ENCODE results near the gene NOS3.
"Not testable (repeated sequence)": the region's sequence is repeated elsewhere in the genome, so short reads cannot be mapped to it uniquely, and the experiment has no call there.

Gene NOS3

GRCh38 chr7:151018421-151019129, 27.8 kb downstream of the NOS3 start:
- H3K27ac Mint-ChIP-seq, result peak overlapping the region; percentile 36
- H3K27me3 Mint-ChIP-seq, result peaks cover 47% of the 10 kb centered on the region
- H3K4me3 Mint-ChIP-seq, result peak overlapping the region; percentile 75
- no peaks in the 10 kb centered on the region for H3K36me3 Mint-ChIP-seq
- H3K4me1 Mint-ChIP-seq, result peaks cover 42% of the 10 kb centered on the region
- H3K9me3 Mint-ChIP-seq, result no peaks in the 10 kb centered on the region
- peak; percentile 10 for ATAC-seq

DNA sequence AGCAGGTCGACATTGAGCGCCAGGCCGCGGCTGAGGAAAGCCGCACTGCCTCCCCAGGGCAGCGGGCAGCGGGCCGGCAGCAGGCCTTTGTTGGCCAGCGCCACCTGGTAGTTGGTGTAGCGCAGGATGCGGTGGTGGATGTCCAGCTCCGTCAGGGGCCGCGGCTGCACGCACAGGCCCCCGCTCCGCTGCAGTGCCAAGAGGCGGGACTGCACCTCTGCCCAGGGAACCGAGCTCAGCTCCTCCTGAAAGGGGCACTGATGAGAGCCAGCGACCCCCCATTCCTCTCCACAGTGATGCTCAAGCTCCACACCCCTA, 28.3 kb downstream of the NOS3 start:
- no peak for ATAC-seq
- Mint-ChIP-seq H3K27me3 (peaks cover 47% of the 10 kb centered on the region), H3K36me3 (no peaks in the 10 kb centered on the region), H3K27ac (peak overlapping the region; percentile 36), H3K4me1 (peaks cover 39% of the 10 kb centered on the region), H3K9me3 (no peaks in the 10 kb centered on the region), H3K4me3 (peak overlapping the region; percentile 24)

DNA sequence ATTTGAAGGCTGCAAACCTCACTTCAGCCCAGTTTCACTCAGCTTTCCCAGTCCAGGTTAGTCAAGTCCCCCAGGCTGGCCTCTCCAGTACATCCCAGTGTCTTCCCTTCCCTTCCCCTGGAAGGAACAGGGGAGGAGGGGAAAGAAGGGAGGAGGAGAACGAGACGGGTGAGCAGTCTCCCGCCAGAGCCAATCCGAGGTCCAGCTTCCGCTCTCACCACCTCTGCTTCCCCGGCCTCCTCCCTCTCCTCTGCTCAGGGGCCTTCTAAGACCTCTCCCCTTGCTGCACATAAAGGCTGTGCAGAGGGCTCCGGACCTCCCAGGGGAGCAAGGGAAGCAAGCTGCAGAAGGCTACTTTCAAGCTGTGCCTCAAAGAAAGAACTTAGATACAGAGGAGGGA, 29.4 kb downstream of the NOS3 start:
- Mint-ChIP-seq H3K27ac (no peak overlapping the region), H3K27me3 (peaks cover 47% of the 10 kb centered on the region), H3K36me3 (no peaks in the 10 kb centered on the region), H3K4me1 (peaks cover 30% of the 10 kb centered on the region), H3K9me3 (no peaks in the 10 kb centered on the region), H3K4me3 (no peak overlapping the region)
- ATAC-seq, result no peak

DNA sequence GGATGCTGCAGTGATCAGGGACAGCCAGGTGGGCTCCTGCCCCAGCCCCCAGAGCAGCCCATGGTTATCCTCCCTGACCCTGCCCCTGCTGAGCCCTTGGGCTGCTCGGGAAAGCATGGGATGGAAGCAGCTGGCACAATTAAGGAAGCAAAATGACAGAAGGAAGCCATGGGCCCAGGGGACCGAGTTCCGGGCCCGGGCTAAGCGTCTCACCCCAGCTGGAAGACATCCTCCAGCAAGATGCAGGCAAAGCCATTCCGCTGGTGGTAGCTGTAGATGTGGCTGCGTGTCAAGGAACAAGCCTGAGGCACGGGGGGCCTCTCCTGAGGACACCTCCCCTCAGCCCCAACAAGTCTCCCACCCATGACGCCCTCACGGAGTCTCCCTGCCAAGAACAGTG, 32.4 kb downstream of the NOS3 start:
- H3K4me1 Mint-ChIP-seq, result peaks cover 22% of the 10 kb centered on the region
- H3K9me3 Mint-ChIP-seq, result no peaks in the 10 kb centered on the region
- no peaks in the 10 kb centered on the region for H3K36me3 Mint-ChIP-seq
- no peak overlapping the region for H3K4me3 Mint-ChIP-seq
- ATAC-seq, result no peak
- no peak overlapping the region for H3K27ac Mint-ChIP-seq
- peaks cover 46% of the 10 kb centered on the region for H3K27me3 Mint-ChIP-seq

DNA sequence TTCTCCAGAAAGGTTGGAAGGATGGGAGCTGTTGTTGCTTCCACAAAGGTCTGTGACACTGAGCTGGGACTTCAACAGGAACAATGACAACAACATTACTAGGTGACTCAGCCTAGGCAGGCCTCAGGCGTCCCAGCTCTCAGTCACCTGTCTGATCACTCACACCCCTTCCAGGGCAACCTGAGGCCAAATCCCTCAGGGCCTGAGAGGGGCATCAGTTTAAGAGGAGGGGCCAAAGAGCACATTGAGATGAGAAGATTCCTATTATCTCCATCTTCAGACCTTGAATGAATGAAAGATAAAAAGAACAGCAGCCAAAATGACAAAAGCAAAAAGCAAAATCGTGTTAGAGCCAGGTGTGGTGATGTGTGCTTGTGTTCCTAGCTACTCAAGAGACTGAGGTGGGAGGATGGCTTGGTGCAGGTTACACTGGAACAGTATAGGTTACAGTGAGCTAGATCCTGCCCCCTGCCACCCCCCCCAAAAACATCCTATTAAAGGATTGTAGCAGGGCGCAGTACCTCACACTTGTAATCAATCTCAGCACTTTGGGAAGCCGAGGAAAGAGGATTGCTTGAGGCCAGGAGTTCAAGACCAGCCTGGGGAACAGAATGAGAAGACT, 33.7 kb downstream of the NOS3 start, which contains the start of gene ATG9B:
Gene ATG9B, minus strand, starts transcription at position 60 of the 622 bp plus-strand sequence. CDS start 71 bp downstream, outside the sequence.
- Mint-ChIP-seq H3K4me1 (peaks cover 20% of the 10 kb centered on the region), H3K27ac (no peak within 1 kb of the TSS), H3K9me3 (no peaks in the 10 kb centered on the region), H3K27me3 (peaks cover 33% of the 10 kb centered on the region), H3K36me3 (peaks cover 5% of the 10 kb centered on the region), H3K4me3 (no peak within 1 kb of the TSS)
- no peak for ATAC-seq

GRCh38 chr7:151025924-151026671, 35.3 kb downstream of the NOS3 start:
- Mint-ChIP-seq H3K36me3 (peaks cover 5% of the 10 kb centered on the region), H3K4me3 (no peak overlapping the region), H3K4me1 (peaks cover 22% of the 10 kb centered on the region), H3K9me3 (no peaks in the 10 kb centered on the region), H3K27me3 (peaks cover 18% of the 10 kb centered on the region), H3K27ac (no peak overlapping the region)
- no peak for ATAC-seq

DNA sequence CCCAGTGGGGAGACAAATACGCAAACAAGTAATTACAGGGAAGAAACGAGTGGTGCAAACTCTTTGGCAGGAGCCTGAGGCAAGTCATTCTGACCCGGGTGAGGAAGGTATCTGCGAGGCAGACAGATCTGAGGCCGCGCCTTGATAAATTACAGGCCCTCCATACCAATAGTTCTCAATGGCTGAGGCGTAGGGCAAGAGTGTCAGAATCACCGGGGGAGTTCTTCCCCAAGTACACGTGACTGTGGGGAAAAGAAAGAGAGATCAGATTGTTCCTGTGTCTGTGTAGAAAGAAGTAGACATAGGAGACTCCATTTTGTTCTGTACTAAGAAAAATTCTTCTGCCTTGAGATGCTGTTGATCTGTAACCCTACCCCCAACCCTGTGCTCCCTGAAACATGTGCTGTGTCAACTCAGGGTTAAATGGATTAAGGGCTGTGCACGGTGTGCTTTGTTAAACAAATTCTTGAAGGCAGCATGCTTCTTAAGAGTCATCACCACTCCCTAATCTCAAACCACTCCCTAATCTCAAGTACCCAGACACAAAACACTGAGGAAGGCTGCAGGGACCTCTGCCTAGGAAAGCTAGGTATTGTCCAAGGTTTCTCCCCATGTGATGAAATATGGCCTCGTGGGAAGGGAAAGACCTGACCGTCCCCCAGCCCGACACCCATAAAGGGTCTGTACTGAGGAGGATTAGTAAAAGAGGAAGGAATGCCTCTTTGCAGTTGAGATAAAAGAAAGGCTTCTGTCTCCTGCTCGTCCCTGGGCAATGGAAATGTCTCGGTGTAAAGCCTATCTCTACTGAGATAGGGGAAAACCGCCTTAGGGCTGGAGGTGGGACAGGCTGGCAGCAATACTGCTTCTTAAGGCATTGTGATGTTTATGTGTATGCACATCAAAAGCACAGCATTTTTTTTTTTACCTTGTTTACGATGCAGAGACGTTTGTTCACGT, 36.2 kb downstream of the NOS3 start:
- Mint-ChIP-seq H3K4me3 (peak overlapping the region; percentile 96), H3K27ac (peak overlapping the region; percentile 86), H3K27me3 (peaks cover 10% of the 10 kb centered on the region), H3K4me1 (peaks cover 22% of the 10 kb centered on the region)
- H3K9me3 Mint-ChIP-seq, H3K36me3 Mint-ChIP-seq, ATAC-seq: not testable (repeated sequence)

DNA sequence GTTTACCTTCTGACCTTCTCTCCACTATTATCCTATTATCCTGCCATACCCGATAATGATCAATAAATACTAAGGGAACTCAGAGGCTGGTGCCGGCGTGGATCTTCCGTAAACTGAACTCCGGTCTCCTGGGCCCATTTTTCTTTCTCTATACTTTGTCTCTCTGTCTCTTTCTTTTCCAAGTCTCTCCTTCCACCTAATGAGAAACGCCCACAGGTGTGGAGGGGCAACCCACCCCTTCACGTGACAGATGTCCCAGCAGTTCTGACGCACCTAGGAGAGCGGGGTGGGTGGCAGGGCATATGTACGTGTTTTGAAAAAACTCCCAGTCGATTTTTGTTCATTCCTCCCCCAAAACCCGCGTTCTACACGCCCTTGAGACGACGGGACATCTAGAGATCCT, 36.9 kb downstream of the NOS3 start:
- peaks cover 22% of the 10 kb centered on the region for H3K4me1 Mint-ChIP-seq
- peak; percentile 3 for ATAC-seq
- peak overlapping the region; percentile 96 for H3K4me3 Mint-ChIP-seq
- not testable (repeated sequence) for H3K36me3 Mint-ChIP-seq, H3K9me3 Mint-ChIP-seq, H3K27me3 Mint-ChIP-seq
- peak overlapping the region; percentile 86 for H3K27ac Mint-ChIP-seq

DNA sequence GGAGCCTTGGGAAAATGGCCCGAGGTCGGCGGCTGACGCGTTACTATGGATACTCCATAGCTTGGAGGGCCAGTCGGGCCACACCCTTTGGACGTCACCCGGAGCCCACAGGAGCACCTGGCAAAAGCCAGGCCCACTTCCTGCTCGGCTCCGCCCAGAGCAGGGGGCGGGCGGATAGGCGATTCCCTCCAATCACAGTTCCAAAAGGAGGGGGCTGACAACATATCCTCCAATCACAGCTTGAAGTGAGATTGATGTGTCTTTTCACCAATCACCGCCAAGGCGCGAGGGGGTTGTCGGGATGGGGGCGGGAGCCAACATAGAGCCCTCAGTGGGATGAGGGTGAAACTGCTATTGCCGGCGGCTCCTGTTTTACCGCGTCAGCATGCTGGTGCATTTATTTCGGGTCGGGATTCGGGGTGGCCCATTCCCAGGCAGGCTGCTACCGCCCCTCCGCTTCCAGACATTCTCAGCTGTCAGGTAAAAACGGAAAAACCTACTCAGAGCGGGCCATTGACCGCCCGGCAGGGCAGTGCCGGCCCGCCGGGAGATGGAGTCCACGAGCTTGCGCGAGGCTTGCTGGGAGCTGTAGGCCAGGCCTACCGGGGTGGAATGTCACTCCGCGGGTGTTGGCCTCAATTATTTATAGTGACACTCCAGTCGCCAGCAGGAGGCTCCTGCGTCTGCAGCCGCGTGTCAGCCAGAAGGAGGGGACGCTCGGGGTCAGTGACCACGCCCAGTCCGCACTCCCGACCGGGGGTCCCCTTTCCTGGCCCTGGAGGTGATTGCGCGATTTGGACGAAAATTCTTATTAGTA, 37.5 kb downstream of the NOS3 start, which contains the start of gene ABCB8:
Gene ABCB8, plus strand, starts transcription at position 320 of the 817 bp plus-strand sequence. Its CDS starts 66 bp downstream, at position 386.
- peak within 1 kb of the TSS; percentile 96 for H3K4me3 Mint-ChIP-seq
- H3K36me3 Mint-ChIP-seq, result peaks cover 10% of the 10 kb centered on the region
- peak; percentile 99 for ATAC-seq
- H3K27ac Mint-ChIP-seq, result peak within 1 kb of the TSS; percentile 86
- H3K27me3 Mint-ChIP-seq, result peaks cover 1% of the 10 kb centered on the region
- H3K9me3 Mint-ChIP-seq, result no peaks in the 10 kb centered on the region
- peaks cover 22% of the 10 kb centered on the region for H3K4me1 Mint-ChIP-seq

DNA sequence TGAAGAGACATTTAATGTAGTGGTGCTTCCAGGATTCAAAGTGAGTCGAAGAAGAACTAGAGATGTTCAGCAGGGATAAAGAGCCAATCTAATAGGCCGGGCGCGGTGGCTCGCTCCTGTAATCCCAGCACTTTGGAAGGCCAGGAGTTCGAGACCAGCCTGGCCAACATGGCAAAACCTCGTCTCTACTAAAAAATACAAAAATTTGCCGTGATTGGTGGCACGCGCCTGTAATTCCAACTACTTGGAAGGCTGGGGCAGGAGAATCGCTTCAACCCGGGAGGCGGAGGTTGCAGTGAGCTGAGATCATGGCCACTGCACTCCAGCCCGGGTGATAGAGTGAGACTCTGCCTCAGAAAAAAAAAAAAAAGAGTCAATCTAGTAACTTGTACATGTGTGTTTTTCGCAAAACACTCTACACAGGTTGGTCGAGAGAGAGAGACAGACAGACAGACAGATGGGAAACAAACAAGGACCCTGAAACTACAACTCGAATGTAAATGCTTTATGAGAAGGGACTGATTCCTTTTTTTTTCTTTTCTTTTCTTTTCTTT, 38.2 kb downstream of the NOS3 start:
- H3K27me3 Mint-ChIP-seq, result no peaks in the 10 kb centered on the region
- H3K27ac Mint-ChIP-seq, result peak overlapping the region; percentile 86
- H3K4me3 Mint-ChIP-seq, result peak overlapping the region; percentile 96
- H3K4me1 Mint-ChIP-seq, result peaks cover 22% of the 10 kb centered on the region
- no peak for ATAC-seq
- H3K36me3 Mint-ChIP-seq, result peaks cover 10% of the 10 kb centered on the region
- no peaks in the 10 kb centered on the region for H3K9me3 Mint-ChIP-seq

GRCh38 chr7:151031011-151031410, 40.2 kb downstream of the NOS3 start:
- Mint-ChIP-seq H3K27me3 (no peaks in the 10 kb centered on the region), H3K4me1 (peaks cover 22% of the 10 kb centered on the region), H3K36me3 (peaks cover 18% of the 10 kb centered on the region), H3K27ac (no peak overlapping the region), H3K9me3 (no peaks in the 10 kb centered on the region), H3K4me3 (no peak overlapping the region)
- no peak for ATAC-seq

GRCh38 chr7:151032936-151033863, 42.4 kb downstream of the NOS3 start:
- no peaks in the 10 kb centered on the region for H3K27me3 Mint-ChIP-seq
- H3K9me3 Mint-ChIP-seq, result no peaks in the 10 kb centered on the region
- peaks cover 16% of the 10 kb centered on the region for H3K4me1 Mint-ChIP-seq
- no peak overlapping the region for H3K4me3 Mint-ChIP-seq
- no peak for ATAC-seq
- no peak overlapping the region for H3K27ac Mint-ChIP-seq
- H3K36me3 Mint-ChIP-seq, result peaks cover 30% of the 10 kb centered on the region

DNA sequence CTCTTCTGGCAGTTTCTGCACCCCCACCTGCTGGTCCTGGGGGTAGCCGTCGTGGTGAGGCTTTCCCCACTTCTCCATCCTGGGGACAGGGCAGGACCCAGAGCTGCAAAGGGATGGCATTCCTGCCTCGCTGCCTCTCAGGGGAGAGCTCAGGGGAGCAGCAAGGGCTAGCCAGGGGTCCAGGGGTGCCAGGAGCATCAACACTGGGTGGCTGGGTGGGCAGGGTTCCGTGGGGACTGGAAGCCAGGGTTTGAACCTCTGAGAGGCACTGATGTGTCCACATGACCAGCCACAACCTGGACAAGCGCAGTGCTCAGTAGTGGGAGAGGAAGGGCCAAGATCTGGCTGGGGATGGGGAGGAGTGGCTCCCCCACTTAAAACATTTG, 43.0 kb downstream of the NOS3 start:
- peaks cover 13% of the 10 kb centered on the region for H3K4me1 Mint-ChIP-seq
- H3K36me3 Mint-ChIP-seq, result peaks cover 25% of the 10 kb centered on the region
- ATAC-seq, result no peak
- no peak overlapping the region for H3K4me3 Mint-ChIP-seq
- no peaks in the 10 kb centered on the region for H3K27me3 Mint-ChIP-seq
- no peaks in the 10 kb centered on the region for H3K9me3 Mint-ChIP-seq
- H3K27ac Mint-ChIP-seq, result no peak overlapping the region
